Transverse colon (tissue), 3 donors: Measurements from ENCODE around the gene SDC3.

Experiments
- CTCF ChIP-seq, 5 experiments: fragments of 200-600 bp in 3 of 5; fragments of 450-650 bp in 2 of 5; sonication (generic) in 3 of 5; IDR thresholded peaks; 1 replicate in 2 of 5; 2 replicates in 3 of 5; pipeline ENCODE4 v1.5.1; 2016 to 2017; ENCODE audit warnings: antibody characterized with exemption in 5 of 5, inconsistent platforms in 3 of 5, mild to moderate bottlenecking in 2 of 5, moderate library complexity in 1 of 5
- EP300 ChIP-seq: sonication (generic); formaldehyde crosslinking; IDR thresholded peaks from one replicate; pipeline ENCODE4 v1.6.1; 2017; ENCODE audit warnings: antibody characterized with exemption, low read depth
- POLR2A ChIP-seq: fragments of 450-650 bp; IDR thresholded peaks from one replicate; pipeline ENCODE4 v1.6.1; 2016; ENCODE audit warnings: antibody characterized with exemption, mild to moderate bottlenecking, moderate library complexity

GRCh38 chr1:30888391-30888790 lies 20.2 kb downstream of the SDC3 start:
- TF ChIP-seq POLR2A: no peak
- TF ChIP-seq CTCF (IDR thresholded peaks at IDR 0.05): no peak
- no peak for TF ChIP-seq EP300
